Aorta (tissue), 5 donors: ENCODE measurements around the gene SMAD3. TPM values are rescaled to one million over a fixed set of nuclear protein-coding genes. Genes with fewer than 3 reads are reported as not detected.
"Not testable (repeated sequence)": the region's sequence is repeated elsewhere in the genome, so short reads cannot be mapped to it uniquely, and the experiment has no call there.

Experiments used
- ATAC-seq: fragments of 200-7000 bp; cut with Tn5 transposase; one replicate; pipeline ENCODE4 v1.9.1; 2022; ENCODE audit warnings: moderate library complexity; ENCODE audit not compliant: low FRiP score
- DNase-seq, 2 donors: peaks; one replicate each; pipeline ENCODE4 v3.0.0-alpha.2; 2020
- H3K27ac ChIP-seq, 2 donors: one replicate each; pipeline ENCODE4 v1.5.1; 2013; ENCODE audit warnings: low read length in 2 of 2, mild to moderate bottlenecking in 2 of 2, moderate library complexity in 2 of 2, control low read depth in 1 of 2, inconsistent platforms in 1 of 2, low read depth in 1 of 2
- H3K27me3 ChIP-seq, 2 donors: one replicate each; pipeline ENCODE4 v1.6.1; 2013; ENCODE audit warnings: control low read depth in 1 of 2, low read length in 1 of 2, mild to moderate bottlenecking in 1 of 2, moderate library complexity in 1 of 2; ENCODE audit not compliant: insufficient read depth in 2 of 2, control insufficient read depth in 1 of 2
- H3K36me3 ChIP-seq, 2 donors: one replicate each; pipeline ENCODE4 v1.6.1; 2013; ENCODE audit warnings: control low read depth in 1 of 2, low read length in 1 of 2, mild to moderate bottlenecking in 1 of 2; ENCODE audit not compliant: insufficient read depth in 2 of 2, control insufficient read depth in 1 of 2
- H3K4me1 ChIP-seq, 2 donors: one replicate each; pipeline ENCODE4 v1.6.1; 2013; ENCODE audit warnings: low read length in 2 of 2, control low read depth in 1 of 2, mild to moderate bottlenecking in 1 of 2, moderate library complexity in 1 of 2; ENCODE audit not compliant: insufficient read depth in 2 of 2, control insufficient read depth in 1 of 2
- H3K4me3 ChIP-seq, 2 donors: one replicate each; pipeline ENCODE4 v1.5.1; 2013; ENCODE audit warnings: low read length in 2 of 2, control low read depth in 1 of 2, mild to moderate bottlenecking in 1 of 2
- H3K9me3 ChIP-seq: one replicate; pipeline ENCODE4 v1.6.1; 2013; ENCODE audit warnings: mild to moderate bottlenecking, low read length; ENCODE audit not compliant: control insufficient read depth
- WGBS, 2 donors: extraction: QIAGEN DNeasy Blood & Tissue Kit; methylation state at CpG; one replicate each; pipeline ENCODE4 v1.1.7; 2013; 5-methylcytosine and 5-hydroxymethylcytosine counted together
- intact Hi-C, 2 donors: fragments of 100-400 bp; cut with DNase I; formaldehyde crosslinking; loops; one replicate each; pipeline versions ENCODE4 v1.14.2 to v1.15.0; 2022
- polyA plus RNA-seq, 2 donors: library from polyadenylated mRNA; stranded (reverse); fragments of 200-250 nt; gene quantifications; one replicate each; pipeline ENCODE4 v1.2.3, GENCODE V29; 2013
- total RNA-seq, 2 donors: library from RNA; stranded (reverse); fragmentation: NEBNext Ultra II Directional; extraction: Animal tissue kit (Norgen Biotek cat#: 25700); gene quantifications; one replicate each; pipeline ENCODE4 v1.2.1, GENCODE V29; 2021
- donor health status: healthy with polysubstance abuse.
- donor health status: Bipolar disorder and iron deficiency.
- donor health status: DM: no; HTN: no; CAD: no.
- donor health status: DM: no; HTN: no; CAD: no.
- donor health status: DM: yes; HTN: yes; CAD: no.

Gene SMAD3
- total and polyA plus RNA-seq, 4 donors: 7.1 to 90.8 (median 55.0) TPM

DNA sequence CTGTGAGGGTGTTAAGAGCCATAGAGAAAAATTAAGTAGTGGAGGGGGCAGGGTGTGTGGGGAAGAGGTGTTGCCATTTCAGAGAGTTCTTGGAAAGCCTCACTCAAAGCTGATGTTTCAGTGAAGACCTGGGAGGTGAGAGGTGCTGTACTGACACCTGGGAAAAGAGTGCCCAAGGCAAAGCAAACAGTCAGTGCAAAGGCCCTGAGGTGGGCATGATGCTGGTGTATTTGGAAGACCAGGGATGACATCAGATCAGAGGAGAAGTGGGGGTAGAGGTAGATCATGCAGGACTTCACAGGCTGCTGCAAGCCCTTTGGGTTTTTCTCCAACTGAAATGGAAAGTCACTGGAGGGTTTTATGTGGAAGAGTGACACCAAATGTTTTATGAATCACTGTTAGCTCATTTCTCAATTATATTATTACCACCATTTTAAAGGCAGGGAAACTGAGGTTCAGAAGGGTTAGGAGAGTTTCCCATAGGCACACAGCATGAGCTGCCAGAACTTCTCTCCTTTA, 42.8 kb upstream of the SMAD3 start:
- no peaks in the 10 kb centered on the region for H3K9me3 ChIP-seq
- DNase-seq (no peak), ATAC-seq (no peak)
- H3K27ac ChIP-seq: no peak overlapping the region
- no peaks in the 10 kb centered on the region for H3K36me3 ChIP-seq
- H3K4me3 ChIP-seq: no peak overlapping the region
- H3K4me1 ChIP-seq: peaks cover 3 to 9% of the 10 kb centered on the region in 2 donors
- intact Hi-C loops: loop anchor here in 1 of 2 donors (5.0 kb wide), 1 partner anchor 50 kb away; no protein-coding TSS in a partner anchor
- no peaks in the 10 kb centered on the region for H3K27me3 ChIP-seq

DNA sequence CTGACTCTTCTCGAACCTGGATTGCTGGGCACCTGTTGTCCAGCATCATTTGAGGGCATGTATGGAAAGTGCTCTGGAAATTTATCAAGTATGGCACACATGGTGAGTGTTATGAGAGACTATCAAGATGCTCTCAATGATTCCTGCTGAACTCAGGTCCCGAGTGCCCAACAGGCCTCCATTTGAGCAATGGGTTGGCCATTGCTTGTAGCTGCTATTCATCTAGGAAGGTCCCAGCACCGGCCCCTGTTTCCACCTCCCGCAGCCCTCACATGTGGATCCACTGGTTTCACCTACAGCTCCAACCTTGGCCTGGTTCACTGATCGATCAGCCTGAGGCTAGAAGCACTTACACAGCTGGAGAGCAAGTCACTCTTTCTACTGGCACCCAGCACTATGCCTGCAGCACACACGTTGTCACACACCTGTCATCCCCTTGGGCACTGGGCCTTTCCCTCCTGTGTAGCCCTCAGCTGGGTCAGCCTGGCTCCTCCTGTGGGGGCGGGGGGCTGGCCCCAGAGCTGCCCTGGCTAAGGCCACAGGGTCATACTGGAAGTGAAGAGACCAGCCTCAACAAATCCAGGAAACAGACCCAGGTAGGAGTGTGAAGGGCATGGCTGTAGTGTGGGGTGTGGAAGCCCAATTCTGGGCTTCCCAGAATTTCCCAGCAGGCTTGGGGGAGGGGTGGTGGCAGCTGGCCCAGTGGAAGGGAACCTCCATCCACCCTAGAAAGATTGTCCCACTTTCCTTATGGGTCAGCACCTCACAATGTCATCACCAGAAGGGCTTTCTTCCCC, 41.7 kb upstream of the SMAD3 start:
- DNase-seq: no peak
- Histone ChIP-seq H3K27ac (peak overlapping the region in 1 of 2 donors; percentile 19), H3K4me3 (no peak overlapping the region), H3K9me3 (no peaks in the 10 kb centered on the region), H3K36me3 (no peaks in the 10 kb centered on the region), H3K4me1 (peaks cover 3 to 9% of the 10 kb centered on the region in 2 donors), H3K27me3 (no peaks in the 10 kb centered on the region)
- intact Hi-C loops: loop anchor here in 1 of 2 donors (5.0 kb wide), 1 partner anchor 49 kb away; no protein-coding TSS in a partner anchor
- WGBS, 2 donors: 93% methylated on average over 7 of the region's 7 CpGs
- ATAC-seq: no peak

DNA sequence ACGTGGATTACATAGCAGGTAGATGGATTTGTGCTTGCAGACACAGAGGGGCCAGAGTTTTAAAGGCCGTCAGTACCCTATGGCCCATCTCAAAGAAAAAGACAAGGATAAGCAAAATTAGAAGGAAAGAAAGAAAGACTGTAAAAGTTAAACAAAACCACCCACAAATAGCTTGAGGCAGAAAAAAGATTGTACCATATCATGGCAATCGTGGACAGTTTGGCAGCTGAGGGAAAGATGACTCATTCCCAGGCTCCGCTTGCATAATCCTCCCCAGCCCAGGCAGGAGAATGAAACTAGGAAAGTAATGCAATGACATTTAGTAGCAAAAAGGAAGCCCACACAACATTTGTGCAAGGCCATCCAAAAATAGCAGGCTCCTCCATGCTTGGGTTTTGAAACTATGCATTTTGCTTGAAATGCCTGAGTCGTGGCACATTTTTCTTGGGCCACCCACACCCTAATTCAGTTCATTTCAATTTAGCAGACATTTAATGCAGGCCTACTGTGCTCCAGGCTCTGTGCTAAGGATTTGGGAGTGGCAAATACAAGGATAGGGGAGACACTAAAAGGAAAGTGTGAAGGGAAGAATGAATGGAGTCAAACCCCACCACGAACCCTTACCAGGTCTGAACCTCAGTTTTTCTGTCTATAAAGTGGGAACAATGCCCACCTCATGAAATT, 40.9 kb upstream of the SMAD3 start:
- intact Hi-C loops: loop anchor here in 1 of 2 donors (5.0 kb wide), 1 partner anchor 48 kb away; no protein-coding TSS in a partner anchor
- no peak overlapping the region for H3K4me3 ChIP-seq
- ATAC-seq (peak; percentile 92), DNase-seq (peak in 1 of 2 donors; percentile 89)
- no peaks in the 10 kb centered on the region for H3K36me3 ChIP-seq
- peak overlapping the region in 1 of 2 donors; percentile 78 for H3K27ac ChIP-seq
- no peaks in the 10 kb centered on the region for H3K9me3 ChIP-seq
- no peaks in the 10 kb centered on the region for H3K27me3 ChIP-seq
- H3K4me1 ChIP-seq: peaks cover 3 to 9% of the 10 kb centered on the region in 2 donors
- WGBS, 2 donors: 18 to 19% methylated on average over 6 of the region's 6 CpGs

DNA sequence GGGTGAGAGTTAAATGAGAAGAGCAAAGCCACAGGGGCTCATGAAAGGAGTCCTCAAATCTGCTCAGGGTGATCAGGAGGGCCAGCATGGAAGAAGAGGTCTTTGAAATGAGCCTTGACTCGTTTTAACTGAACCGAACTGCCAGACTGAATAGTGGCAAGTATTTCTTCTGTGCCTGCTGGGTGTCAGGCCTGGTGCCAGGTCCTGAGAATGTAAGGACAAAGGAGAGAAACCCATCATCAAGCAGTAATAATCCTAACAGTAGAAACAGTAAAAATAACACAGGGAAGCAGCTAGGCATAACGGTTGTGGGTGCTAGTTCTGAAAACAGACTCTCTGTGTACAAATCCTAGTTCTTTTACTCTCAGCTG, 40.4 kb upstream of the SMAD3 start:
- ATAC-seq (no peak), DNase-seq (no peak)
- Histone ChIP-seq H3K27ac (peak overlapping the region in 1 of 2 donors; percentile 78), H3K36me3 (no peaks in the 10 kb centered on the region), H3K4me3 (no peak overlapping the region), H3K9me3 (no peaks in the 10 kb centered on the region), H3K27me3 (no peaks in the 10 kb centered on the region), H3K4me1 (peaks cover 3 to 9% of the 10 kb centered on the region in 2 donors)
- 37 to 43% methylated on average over 3 of the region's 3 CpGs for WGBS, 2 donors
- intact Hi-C loops: loop anchor here in 1 of 2 donors (5.0 kb wide), 1 partner anchor 47 kb away; no protein-coding TSS in a partner anchor

DNA sequence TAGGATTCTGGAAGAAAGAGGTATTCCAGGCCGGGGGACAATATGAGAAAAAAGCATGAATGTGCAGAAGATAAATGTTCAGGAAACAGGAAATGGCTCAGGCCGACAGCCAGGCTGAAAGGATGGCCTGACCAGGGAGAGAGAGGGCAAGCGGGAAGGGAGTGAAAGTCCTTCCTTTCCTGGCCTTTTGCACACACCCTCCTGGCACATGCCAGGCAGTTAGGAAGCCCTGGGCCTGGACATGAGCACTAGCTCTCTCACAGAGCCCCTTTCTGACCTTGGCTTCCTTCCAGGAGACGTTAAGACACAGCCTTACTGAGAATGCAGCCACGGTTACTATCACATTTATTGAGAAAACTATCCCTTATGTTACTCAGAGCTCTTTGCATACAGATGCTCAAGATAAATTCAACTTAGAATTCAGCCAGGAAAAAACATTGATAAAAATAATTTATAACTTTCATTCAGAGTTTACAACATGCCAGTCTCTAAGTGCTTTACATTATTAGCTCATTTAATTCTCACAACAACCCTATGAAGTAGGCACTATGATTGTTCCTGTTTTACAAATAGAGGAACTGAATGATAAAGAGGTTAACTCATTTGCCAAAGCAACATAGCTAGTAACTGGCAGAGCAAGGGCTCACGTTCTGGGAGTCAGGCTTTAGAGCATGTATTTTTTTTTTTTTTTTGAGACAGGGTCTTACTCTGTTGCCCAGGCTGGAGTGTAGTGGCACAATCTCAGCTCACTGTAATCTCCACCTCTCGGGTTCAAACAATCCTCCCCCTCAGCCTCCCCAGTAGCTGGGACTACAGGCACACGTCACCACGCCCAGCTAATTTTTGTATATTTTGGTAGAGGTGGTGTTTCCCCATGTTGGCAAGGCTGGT, 39.4 kb upstream of the SMAD3 start:
- 33 to 34% methylated on average over 9 of the region's 9 CpGs for WGBS, 2 donors
- DNase-seq (peak in 1 of 2 donors; percentile 72), ATAC-seq (peak; percentile 65)
- intact Hi-C loops: no loop called here
- H3K27ac ChIP-seq: no peak overlapping the region
- H3K27me3 ChIP-seq: no peaks in the 10 kb centered on the region
- no peaks in the 10 kb centered on the region for H3K9me3 ChIP-seq
- H3K4me1 ChIP-seq: peaks cover 3 to 9% of the 10 kb centered on the region in 2 donors
- no peaks in the 10 kb centered on the region for H3K36me3 ChIP-seq
- H3K4me3 ChIP-seq: no peak overlapping the region

DNA sequence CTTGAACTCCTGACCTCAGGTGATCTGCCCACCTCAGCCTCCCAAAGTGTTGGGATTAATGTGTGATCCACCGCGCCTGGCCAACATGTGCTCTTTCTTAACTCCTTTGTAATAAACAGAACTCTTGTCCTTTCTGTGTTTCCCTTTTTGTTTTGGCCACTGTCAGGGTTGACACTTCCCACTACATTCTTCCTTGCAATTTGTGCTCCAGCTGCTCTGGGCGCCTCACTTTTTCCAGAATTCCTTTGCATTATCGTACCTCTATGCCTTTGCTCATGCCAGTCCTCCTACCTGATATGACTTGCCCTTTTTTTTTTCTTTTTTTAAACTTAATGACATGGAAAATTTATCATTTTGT, 38.8 kb upstream of the SMAD3 start:
- Histone ChIP-seq H3K27ac (no peak overlapping the region), H3K4me3 (no peak overlapping the region), H3K9me3 (no peaks in the 10 kb centered on the region), H3K36me3 (no peaks in the 10 kb centered on the region), H3K4me1 (peaks cover 3 to 9% of the 10 kb centered on the region in 2 donors), H3K27me3 (no peaks in the 10 kb centered on the region)
- no peak for ATAC-seq
- intact Hi-C loops: no loop called here
- WGBS, 2 donors: 80 to 86% methylated on average over 4 of the region's 4 CpGs
- no peak for DNase-seq

DNA sequence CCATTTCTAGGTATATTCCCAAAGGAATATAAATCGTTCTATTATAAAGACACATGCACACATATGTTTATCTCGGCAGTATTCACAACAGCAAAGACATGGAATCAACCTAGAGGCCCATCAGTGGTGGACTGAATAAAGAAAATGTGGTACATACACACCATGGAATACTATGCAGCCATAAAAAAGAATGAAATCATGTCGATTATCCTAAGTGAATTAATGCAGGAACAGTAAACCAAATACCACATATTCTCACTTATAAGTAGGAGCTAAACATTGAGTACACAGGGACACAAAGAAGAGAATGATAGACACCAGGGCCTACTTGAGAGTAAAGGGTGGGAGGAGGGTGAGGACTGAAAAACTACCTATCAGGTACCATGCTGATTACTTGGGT, 37.0 kb upstream of the SMAD3 start:
- 92 to 93% methylated on average over 3 of the region's 3 CpGs for WGBS, 2 donors
- H3K27ac ChIP-seq, H3K36me3 ChIP-seq, DNase-seq, H3K27me3 ChIP-seq, intact Hi-C loops, H3K4me3 ChIP-seq, H3K4me1 ChIP-seq, ATAC-seq, H3K9me3 ChIP-seq: not testable (repeated sequence)

DNA sequence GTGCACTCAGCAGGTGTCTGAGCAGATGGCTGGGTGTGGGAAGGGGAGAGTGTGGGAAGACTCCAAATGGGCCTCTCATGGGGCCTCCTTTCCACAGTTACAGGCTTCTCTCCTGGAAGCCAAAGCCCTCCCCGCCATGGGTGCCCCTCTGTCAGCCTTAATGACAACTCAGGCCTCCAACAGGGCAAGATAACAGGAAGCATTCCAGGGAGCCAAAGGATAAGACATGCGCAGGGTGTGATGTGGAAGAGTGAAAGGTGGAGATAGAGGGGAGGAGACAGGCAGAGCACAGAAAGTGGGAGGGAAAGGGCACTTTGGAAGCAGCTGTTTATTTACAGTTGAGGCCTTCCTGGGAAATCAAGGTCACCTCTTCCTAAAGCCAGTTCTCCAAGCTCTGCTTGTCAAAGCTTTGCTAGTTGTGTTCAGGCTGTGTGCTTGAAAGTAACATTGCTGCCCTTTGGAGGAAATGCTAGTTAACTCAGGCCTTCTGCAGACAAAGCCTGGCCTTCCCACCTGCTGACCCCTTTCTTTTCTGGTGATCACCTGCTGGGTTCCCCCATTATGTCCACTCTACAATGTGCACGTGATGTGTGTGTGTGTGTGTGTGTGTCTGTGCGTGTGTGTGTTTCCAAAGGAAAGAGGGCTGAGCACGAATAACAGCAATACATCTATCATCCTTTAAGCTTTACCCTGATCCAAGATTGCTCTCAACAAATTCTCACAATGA, 35.2 kb upstream of the SMAD3 start:
- Histone ChIP-seq H3K4me3 (no peak overlapping the region), H3K36me3 (no peaks in the 10 kb centered on the region), H3K27ac (no peak overlapping the region), H3K4me1 (peaks cover 3% of the 10 kb centered on the region in 2 donors), H3K27me3 (no peaks in the 10 kb centered on the region), H3K9me3 (no peaks in the 10 kb centered on the region)
- intact Hi-C loops: no loop called here
- DNase-seq: peak in 1 of 2 donors; percentile 43
- 93 to 97% methylated on average over 5 of the region's 5 CpGs for WGBS, 2 donors
- no peak for ATAC-seq
